Psoas muscle (tissue), 8 donors: ENCODE results near the gene LRRC3C. TPM values are rescaled to one million over a fixed set of nuclear protein-coding genes. Genes with fewer than 3 reads are reported as not detected.

ENCODE experiments used
- ATAC-seq, 4 donors: fragments of 200-7000 bp; cut with Tn5 transposase; one replicate each; pipeline ENCODE4 v1.9.1; 2020; ENCODE audit warnings: moderate library complexity in 3 of 4, mild to moderate bottlenecking in 2 of 4
- DNase-seq, 2 donors: peaks; one replicate each; pipeline ENCODE4 v3.0.0-alpha.2; 2020
- H3K27ac ChIP-seq: fragments of 200-600 bp; one replicate; pipeline ENCODE4 v1.8.0; 2022
- H3K27me3 ChIP-seq, 3 donors: fragments of 200-600 bp in 1 of 3; one replicate each; pipeline versions ENCODE4 v1.6.1 to v1.8.0; 2013 to 2022; ENCODE audit warnings: low read length in 2 of 3, mild to moderate bottlenecking in 2 of 3, moderate library complexity in 1 of 3; ENCODE audit not compliant: insufficient read depth in 3 of 3
- H3K36me3 ChIP-seq, 2 donors: fragments of 200-600 bp in 1 of 2; one replicate each; pipeline versions ENCODE4 v1.6.1 to v1.8.0; 2013 to 2022; ENCODE audit warnings: low read depth in 1 of 2, mild to moderate bottlenecking in 1 of 2, moderate library complexity in 1 of 2; ENCODE audit not compliant: insufficient read depth in 1 of 2
- H3K4me1 ChIP-seq: fragments of 200-600 bp; one replicate; pipeline ENCODE4 v1.8.0; 2022
- H3K4me3 ChIP-seq: fragments of 200-600 bp; one replicate; pipeline ENCODE4 v1.8.0; 2022; ENCODE audit warnings: mild to moderate bottlenecking
- H3K9me3 ChIP-seq: fragments of 200-600 bp; one replicate; pipeline ENCODE4 v1.8.0; 2022
- CTCF ChIP-seq: fragments of 200-600 bp; IDR thresholded peaks from one replicate; pipeline ENCODE4 v1.8.0; 2022; ENCODE audit warnings: antibody characterized with exemption
- WGBS, 3 donors: extraction: QIAGEN DNeasy Blood & Tissue Kit; methylation state at CpG; one replicate each; pipeline versions ENCODE4 v1.1.6 to v1.1.7; 2013; 5-methylcytosine and 5-hydroxymethylcytosine counted together
- intact Hi-C, 2 donors: fragments of 100-400 bp; cut with DNase I; formaldehyde crosslinking; loops; one replicate each; pipeline versions ENCODE4 v1.11.0 to v1.14.2; 2022
- polyA plus RNA-seq, 3 donors: library from polyadenylated mRNA; stranded (reverse); fragments of 200-250 nt; gene quantifications; one replicate each; pipeline ENCODE4 v1.2.3, GENCODE V29; 2013
- total RNA-seq, 4 donors: library from RNA; stranded (reverse); fragmentation: NEBNext Ultra II Directional in 2 of 4; extraction: Animal tissue kit (Norgen Biotek cat#: 25700) in 2 of 4; gene quantifications; one replicate each; pipeline versions ENCODE4 v1.2.1 to v1.2.4, GENCODE V29; 2021 to 2023
- donor health status: healthy with polysubstance abuse.
- donor health status: DM: no; HTN: no; CAD: no; lungs with moderate emphysema.
- donor health status: Bipolar disorder and iron deficiency.
- donor health status: healthy.
- donor health status: DM: yes; HTN: yes; CAD: no.
- donor health status: DM: no; HTN: no; CAD: no.
- donor health status: DM: no; HTN: no; CAD: no.
- donor health status: DM: yes; HTN: yes; CAD: no.

The LRRC3C gene
- total and polyA plus RNA-seq, 7 donors: 0.04 TPM; not detected in 6

GRCh38 chr17:39975801-39976200, 48.3 kb downstream of the LRRC3C start:
- Histone ChIP-seq H3K4me1 (no peaks in the 10 kb centered on the region), H3K27me3 (peaks cover 0 to 11% (median 2%) of the 10 kb centered on the region in 3 donors), H3K36me3 (no peaks in the 10 kb centered on the region), H3K9me3 (no peaks in the 10 kb centered on the region), H3K4me3 (no peak overlapping the region), H3K27ac (no peak overlapping the region)
- ATAC-seq (no peak), DNase-seq (no peak)
- TF ChIP-seq CTCF: no peak
- 54 to 57% (median 55%) methylated on average over 4 of the region's 4 CpGs for WGBS, 3 donors
- intact Hi-C loops: no loop called here

DNA sequence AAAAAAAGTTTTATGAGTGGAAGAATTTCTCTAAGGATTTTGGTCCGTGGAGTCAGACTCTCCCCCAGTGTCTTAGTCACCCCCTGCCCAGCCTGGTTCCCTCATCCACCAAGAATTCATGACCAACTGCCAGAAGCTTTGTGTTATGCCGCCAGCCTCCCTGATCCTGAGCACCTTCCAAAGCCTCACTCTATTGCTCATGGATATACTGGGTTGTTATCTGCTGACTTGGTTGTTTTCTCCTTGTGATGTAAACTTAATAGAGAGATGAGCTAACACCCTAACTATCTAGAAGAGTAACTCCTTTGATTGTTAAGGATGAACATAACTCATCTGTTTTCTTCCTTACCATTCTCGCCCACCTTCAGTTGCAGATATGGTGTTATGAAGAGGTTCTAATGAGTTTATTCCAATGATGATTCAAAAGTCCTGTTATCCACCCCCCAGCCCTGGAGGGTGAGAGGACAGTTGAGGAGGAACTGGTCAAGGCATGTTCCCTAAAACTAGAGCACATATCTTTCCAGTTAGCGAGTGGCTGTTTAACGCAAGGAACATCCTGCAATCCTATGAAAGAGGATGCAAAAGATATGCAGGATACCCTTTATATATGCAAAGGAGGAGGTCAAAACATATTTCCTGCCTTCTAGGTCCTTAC, 51.6 kb downstream of the LRRC3C start:
- no peak for TF ChIP-seq CTCF
- intact Hi-C loops: loop anchor here (1.0 to 2.0 kb wide), 2 partner anchors 16 to 20 kb away; partner anchors contain the start of gene GSDMA (in 1 of the 2)
- peaks cover 0 to 11% of the 10 kb centered on the region in 2 donors for H3K36me3 ChIP-seq
- WGBS, 3 donors: 68 to 82% (median 74%) methylated on average over 5 of the region's 5 CpGs
- H3K4me3 ChIP-seq: no peak overlapping the region
- no peak overlapping the region for H3K27ac ChIP-seq
- no peak for DNase-seq
- peaks cover 0 to 3% (median 2%) of the 10 kb centered on the region in 3 donors for H3K27me3 ChIP-seq
- no peak for ATAC-seq
- H3K9me3 ChIP-seq: no peaks in the 10 kb centered on the region
- peaks cover 17% of the 10 kb centered on the region for H3K4me1 ChIP-seq

DNA sequence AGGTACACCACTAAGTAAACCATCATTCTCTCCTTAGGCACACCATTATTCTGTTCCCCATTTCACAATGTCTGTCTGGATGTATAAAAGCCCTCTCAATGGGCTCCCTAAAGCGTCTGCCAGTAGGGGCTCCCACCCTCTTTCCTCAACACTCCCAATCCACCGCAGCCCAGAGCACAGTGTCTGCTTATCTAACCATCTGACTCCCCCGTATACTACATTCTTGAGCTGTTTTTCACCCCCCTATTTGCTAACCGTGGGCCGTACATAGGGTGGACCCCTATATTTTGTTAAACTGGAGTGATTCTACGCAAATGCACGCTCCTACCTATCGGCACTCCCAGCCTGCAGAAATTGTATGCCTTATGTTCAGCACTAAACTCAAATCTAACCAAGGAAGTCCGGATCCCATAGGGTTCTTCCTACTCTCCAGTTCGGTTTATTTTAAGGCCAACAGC, 52.4 kb downstream of the LRRC3C start:
- WGBS, 3 donors: 1% methylated on average over 10 of the region's 10 CpGs
- Histone ChIP-seq H3K4me1 (peaks cover 17% of the 10 kb centered on the region), H3K36me3 (peaks cover 0 to 19% of the 10 kb centered on the region in 2 donors), H3K9me3 (no peaks in the 10 kb centered on the region), H3K4me3 (peak overlapping the region; percentile 77), H3K27me3 (peaks cover 0 to 3% (median 2%) of the 10 kb centered on the region in 3 donors), H3K27ac (peak overlapping the region; percentile 90)
- DNase-seq (no peak), ATAC-seq (peak; percentile 6 to 26 (median 10))
- intact Hi-C loops: loop anchor here (1.0 to 2.0 kb wide), 2 partner anchors 17 to 21 kb away; partner anchors contain the start of gene GSDMA (in 1 of the 2)
- no peak for TF ChIP-seq CTCF

- peak within 1 kb of the TSS; percentile 77 for H3K4me3 ChIP-seq
- 0 to 1% (median 0%) methylated on average over 66 to 84 of the region's 84 CpGs for WGBS, 3 donors
- peak; percentile 98 for DNase-seq
- H3K27me3 ChIP-seq: peaks cover 0 to 3% (median 2%) of the 10 kb centered on the region in 3 donors
- no peaks in the 10 kb centered on the region for H3K9me3 ChIP-seq
- intact Hi-C loops: no loop called here
- H3K27ac ChIP-seq: peak within 1 kb of the TSS; percentile 90
- peak; percentile 93 to 95 (median 94) for ATAC-seq
- peaks cover 0 to 26% of the 10 kb centered on the region in 2 donors for H3K36me3 ChIP-seq
- H3K4me1 ChIP-seq: peaks cover 17% of the 10 kb centered on the region
- peak; percentile 74 for TF ChIP-seq CTCF
Measured at GRCh38 chr17:39980351-39981206, 53.0 kb downstream of the LRRC3C start, which contains the start of gene PSMD3. Gene PSMD3 (plus strand): TSS chr17:39980807. CDS start chr17:39980971, 164 bp downstream.
